Measurements from ENCODE around the gene UBE2H. TPM values are rescaled to one million over a fixed set of nuclear protein-coding genes. Genes with fewer than 3 reads are reported as not detected.

Gene UBE2H
- total and polyA plus RNA-seq, 8 donors, result 58.7 to 121 (median 82.8) TPM

DNA sequence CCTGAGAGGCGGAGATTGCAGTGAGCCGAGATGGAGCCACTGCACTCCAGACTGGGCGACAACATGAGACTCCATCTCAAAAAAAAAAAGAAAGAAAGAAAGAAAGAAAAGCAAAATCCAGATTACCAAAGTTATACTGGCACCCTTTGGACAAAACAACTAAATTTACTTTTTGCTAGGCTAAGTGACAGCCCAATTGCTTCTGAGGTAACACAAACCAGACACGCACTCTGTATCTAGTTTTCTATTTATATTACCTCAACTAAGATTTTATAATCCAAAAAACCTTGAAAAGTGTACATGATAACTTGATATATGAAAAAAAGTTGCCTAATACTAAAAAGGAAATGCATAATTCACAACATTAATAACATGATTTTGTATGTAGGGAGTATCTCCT is 12.9 kb downstream of the UBE2H start:
- no peaks in the 10 kb centered on the region for H3K27me3 ChIP-seq
- no peak overlapping the region for H3K27ac ChIP-seq
- DNase-seq (no peak), ATAC-seq (no peak)
- TF ChIP-seq, protein P1, sequence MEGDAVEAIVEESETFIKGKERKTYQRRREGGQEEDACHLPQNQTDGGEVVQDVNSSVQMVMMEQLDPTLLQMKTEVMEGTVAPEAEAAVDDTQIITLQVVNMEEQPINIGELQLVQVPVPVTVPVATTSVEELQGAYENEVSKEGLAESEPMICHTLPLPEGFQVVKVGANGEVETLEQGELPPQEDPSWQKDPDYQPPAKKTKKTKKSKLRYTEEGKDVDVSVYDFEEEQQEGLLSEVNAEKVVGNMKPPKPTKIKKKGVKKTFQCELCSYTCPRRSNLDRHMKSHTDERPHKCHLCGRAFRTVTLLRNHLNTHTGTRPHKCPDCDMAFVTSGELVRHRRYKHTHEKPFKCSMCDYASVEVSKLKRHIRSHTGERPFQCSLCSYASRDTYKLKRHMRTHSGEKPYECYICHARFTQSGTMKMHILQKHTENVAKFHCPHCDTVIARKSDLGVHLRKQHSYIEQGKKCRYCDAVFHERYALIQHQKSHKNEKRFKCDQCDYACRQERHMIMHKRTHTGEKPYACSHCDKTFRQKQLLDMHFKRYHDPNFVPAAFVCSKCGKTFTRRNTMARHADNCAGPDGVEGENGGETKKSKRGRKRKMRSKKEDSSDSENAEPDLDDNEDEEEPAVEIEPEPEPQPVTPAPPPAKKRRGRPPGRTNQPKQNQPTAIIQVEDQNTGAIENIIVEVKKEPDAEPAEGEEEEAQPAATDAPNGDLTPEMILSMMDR (IDR thresholded peaks at IDR 0.05), result no peak
- H3K4me3 ChIP-seq, result no peak overlapping the region
- H3K36me3 ChIP-seq, result peaks cover 0 to 14% of the 10 kb centered on the region in 2 donors
- no peaks in the 10 kb centered on the region for H3K4me1 ChIP-seq
- no peaks in the 10 kb centered on the region for H3K9me3 ChIP-seq
- intact Hi-C loops (cut with DNase I), result no loop called here

DNA sequence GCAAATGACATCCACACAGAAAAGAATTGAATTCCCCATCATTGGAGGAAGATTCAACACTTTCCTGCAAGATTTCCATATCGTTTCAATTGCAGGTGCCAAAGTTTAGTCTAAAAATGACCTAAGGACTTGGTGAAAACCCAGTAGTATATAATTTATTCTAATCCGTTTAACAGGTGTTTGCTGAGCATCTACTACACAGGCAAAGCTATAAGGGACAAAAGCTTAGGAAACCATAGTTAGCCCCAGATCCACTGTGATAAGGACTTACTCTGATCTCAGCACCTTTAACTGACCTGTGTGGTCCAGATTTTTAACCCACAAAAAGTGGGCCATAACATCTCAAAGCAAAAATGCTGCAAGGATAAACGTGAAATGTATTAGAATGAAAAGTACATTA is 19.1 kb downstream of the UBE2H start:
- Histone ChIP-seq H3K4me3 (no peak overlapping the region), H3K27ac (no peak overlapping the region), H3K4me1 (no peaks in the 10 kb centered on the region), H3K9me3 (no peaks in the 10 kb centered on the region), H3K36me3 (peaks cover 0 to 28% of the 10 kb centered on the region in 2 donors), H3K27me3 (no peaks in the 10 kb centered on the region)
- TF ChIP-seq, protein P1 (IDR thresholded peaks at IDR 0.05), result no peak
- no peak for DNase-seq
- ATAC-seq, result no peak
- intact Hi-C loops (cut with DNase I), result no loop called here

DNA sequence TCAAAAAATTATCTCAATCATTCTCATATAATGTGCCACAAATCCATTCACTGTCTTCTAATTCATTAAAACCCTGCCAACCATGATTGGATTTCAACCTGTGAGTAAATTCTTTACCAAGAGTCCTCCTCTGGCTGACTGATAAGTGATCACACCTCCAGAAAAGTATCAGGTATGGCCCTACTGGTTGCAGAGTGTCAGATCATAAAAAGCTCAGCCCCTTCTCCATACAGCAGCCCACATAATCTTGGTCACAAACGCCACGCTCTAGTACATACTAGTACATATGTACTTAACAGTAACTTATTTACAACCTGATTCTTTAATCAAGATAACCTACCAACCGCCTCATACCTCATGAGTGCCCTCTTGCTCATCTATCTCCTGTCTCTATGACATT is 26.1 kb downstream of the UBE2H start:
- no peaks in the 10 kb centered on the region for H3K4me1 ChIP-seq
- peaks cover 0 to 20% of the 10 kb centered on the region in 2 donors for H3K36me3 ChIP-seq
- ATAC-seq (no peak), DNase-seq (no peak)
- H3K9me3 ChIP-seq, result no peaks in the 10 kb centered on the region
- intact Hi-C loops (cut with DNase I), result no loop called here
- no peaks in the 10 kb centered on the region for H3K27me3 ChIP-seq
- H3K4me3 ChIP-seq, result no peak overlapping the region
- TF ChIP-seq, protein P1 (IDR thresholded peaks at IDR 0.05), result no peak
- H3K27ac ChIP-seq, result no peak overlapping the region

DNA sequence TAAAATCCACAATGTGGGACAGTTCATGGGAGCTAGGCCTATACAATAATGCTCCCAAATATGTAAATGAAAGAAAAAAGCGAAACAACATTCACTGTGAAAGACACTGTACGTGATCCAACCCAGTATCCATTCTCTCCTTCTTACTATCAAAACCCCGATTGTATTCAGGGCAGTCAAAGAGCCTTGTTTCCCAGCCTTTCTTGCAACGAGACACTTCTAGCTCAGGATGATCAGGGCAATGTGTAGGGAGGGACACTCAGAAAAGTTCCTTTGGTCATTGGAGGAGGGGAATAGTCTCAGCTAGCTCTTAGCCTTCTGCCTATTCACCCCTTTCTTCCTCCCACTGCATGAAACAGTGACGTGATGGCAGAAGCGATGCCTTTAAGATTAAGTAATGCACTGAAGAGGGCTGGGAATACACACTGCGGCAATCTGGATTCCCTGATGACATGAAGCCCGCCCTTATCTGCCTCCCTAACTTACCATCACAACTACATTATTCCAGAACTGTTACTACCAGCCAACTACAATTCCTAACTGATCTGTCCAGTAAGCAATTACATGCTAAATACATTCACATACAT is 27.3 kb downstream of the UBE2H start:
- DNase-seq (no peak), ATAC-seq (peak; percentile 13)
- Histone ChIP-seq H3K9me3 (no peaks in the 10 kb centered on the region), H3K27me3 (no peaks in the 10 kb centered on the region), H3K27ac (no peak overlapping the region), H3K4me1 (no peaks in the 10 kb centered on the region), H3K36me3 (peaks cover 0 to 20% of the 10 kb centered on the region in 2 donors), H3K4me3 (no peak overlapping the region)
- intact Hi-C loops (cut with DNase I), result no loop called here
- TF ChIP-seq, protein P1 (IDR thresholded peaks at IDR 0.05), result no peak

DNA sequence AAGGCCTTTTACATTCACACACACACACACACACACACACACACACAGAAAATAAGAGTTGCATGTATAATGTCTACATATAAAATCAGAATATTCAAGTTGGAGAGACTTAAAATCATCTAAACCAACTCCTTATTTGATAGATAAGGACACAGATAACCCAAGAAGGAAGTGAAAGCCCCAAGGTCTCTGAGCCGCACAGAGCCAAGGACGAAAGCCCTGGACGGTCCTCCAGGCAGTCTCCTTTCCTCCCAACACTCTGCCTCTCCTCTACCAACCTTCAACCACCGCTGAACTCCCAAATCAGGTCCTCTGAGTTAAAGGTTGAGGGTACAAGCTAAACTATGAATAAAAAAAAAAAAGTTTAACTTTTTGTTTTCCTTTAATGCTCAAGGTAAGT is 28.2 kb downstream of the UBE2H start:
- H3K27ac ChIP-seq, result no peak overlapping the region
- H3K36me3 ChIP-seq, result peaks cover 0 to 16% of the 10 kb centered on the region in 2 donors
- intact Hi-C loops (cut with DNase I), result no loop called here
- TF ChIP-seq, protein P1 (IDR thresholded peaks at IDR 0.05), result no peak
- H3K27me3 ChIP-seq, result no peaks in the 10 kb centered on the region
- DNase-seq (no peak), ATAC-seq (no peak)
- H3K9me3 ChIP-seq, result no peaks in the 10 kb centered on the region
- H3K4me3 ChIP-seq, result no peak overlapping the region
- H3K4me1 ChIP-seq, result no peaks in the 10 kb centered on the region

Measured in left lung (tissue), 10 donors.